ENCODE measurements around the gene ELMOD1. TPM values are rescaled to one million over a fixed set of nuclear protein-coding genes. Genes with fewer than 3 reads are reported as not detected.
A peak's percentile ranks its signal among the peaks of the same experiment; 100 is the strongest.
"Not testable (repeated sequence)": the region's sequence is repeated elsewhere in the genome, so short reads cannot be mapped to it uniquely, and the experiment has no call there.

Gene ELMOD1
- total and polyA plus RNA-seq, 2 donors: 0.05 to 0.34 TPM

- Histone ChIP-seq H3K4me3 (ENCODE audit: low read length in 2 of 2) (no peak overlapping the region), H3K36me3 (ENCODE audit: control insufficient read depth in 2 of 2, insufficient read depth in 2 of 2, low read length in 1 of 2) (no peaks in the 10 kb centered on the region), H3K27me3 (ENCODE audit: control insufficient read depth in 2 of 2, insufficient read depth in 1 of 2, low read length in 1 of 2) (no peaks in the 10 kb centered on the region), H3K4me1 (ENCODE audit: control insufficient read depth in 2 of 2, insufficient read depth in 2 of 2, low read length in 2 of 2) (peaks cover 8 to 16% of the 10 kb centered on the region in 2 donors), H3K9me3 (ENCODE audit: control insufficient read depth in 2 of 2, insufficient read depth in 1 of 2, low read length in 1 of 2) (no peaks in the 10 kb centered on the region), H3K27ac (ENCODE audit: low read depth in 1 of 2, low read length in 1 of 2) (no peak overlapping the region)
- 5% methylated on average over 2 of the region's 2 CpGs for WGBS
- peak in 5 of 9 donors; percentile 17 to 55 (median 25) for DNase-seq (ENCODE audit: low read depth in 6 of 9, low spot score in 9 of 9)
These were observed 27.2 kb upstream of the ELMOD1 start for GRCh38 chr11:107563702-107564101.

GRCh38 chr11:107564877-107565218 lies 26.1 kb upstream of the ELMOD1 start:
- no peaks in the 10 kb centered on the region for H3K36me3 ChIP-seq (ENCODE audit: control insufficient read depth in 2 of 2, insufficient read depth in 2 of 2, low read length in 1 of 2)
- 17% methylated on average over 6 of the region's 6 CpGs for WGBS
- no peaks in the 10 kb centered on the region for H3K9me3 ChIP-seq (ENCODE audit: control insufficient read depth in 2 of 2, insufficient read depth in 1 of 2, low read length in 1 of 2)
- H3K4me3 ChIP-seq (ENCODE audit: low read length in 2 of 2): peak overlapping the region; percentile 84 to 86
- peaks cover 8 to 16% of the 10 kb centered on the region in 2 donors for H3K4me1 ChIP-seq (ENCODE audit: control insufficient read depth in 2 of 2, insufficient read depth in 2 of 2, low read length in 2 of 2)
- no peak for DNase-seq (ENCODE audit: low read depth in 6 of 9, low spot score in 9 of 9)
- H3K27ac ChIP-seq (ENCODE audit: low read depth in 1 of 2, low read length in 1 of 2): peak overlapping the region; percentile 90 to 96
- peaks cover 0 to 2% of the 10 kb centered on the region in 2 donors for H3K27me3 ChIP-seq (ENCODE audit: control insufficient read depth in 2 of 2, insufficient read depth in 1 of 2, low read length in 1 of 2)

GRCh38 chr11:107565219-107565937 lies 25.6 kb upstream of the ELMOD1 start, which contains the start of gene ALKBH8:
TSS of gene ALKBH8 (minus strand) at chr11:107565735. CDS start at chr11:107560893, 4,842 bp downstream.
- Histone ChIP-seq H3K36me3 (ENCODE audit: control insufficient read depth in 2 of 2, insufficient read depth in 2 of 2, low read length in 1 of 2) (no peaks in the 10 kb centered on the region), H3K9me3 (ENCODE audit: control insufficient read depth in 2 of 2, insufficient read depth in 1 of 2, low read length in 1 of 2) (no peaks in the 10 kb centered on the region), H3K4me3 (ENCODE audit: low read length in 2 of 2) (peak within 1 kb of the TSS; percentile 84 to 86), H3K4me1 (ENCODE audit: control insufficient read depth in 2 of 2, insufficient read depth in 2 of 2, low read length in 2 of 2) (peaks cover 8 to 16% of the 10 kb centered on the region in 2 donors), H3K27me3 (ENCODE audit: control insufficient read depth in 2 of 2, insufficient read depth in 1 of 2, low read length in 1 of 2) (peaks cover 0 to 7% of the 10 kb centered on the region in 2 donors), H3K27ac (ENCODE audit: low read depth in 1 of 2, low read length in 1 of 2) (peak within 1 kb of the TSS; percentile 90 to 96)
- peak; percentile 47 to 86 (median 68) for DNase-seq (ENCODE audit: low read depth in 6 of 9, low spot score in 9 of 9)
- WGBS: under 1% methylated on average over 32 of the region's 32 CpGs

- H3K9me3 ChIP-seq (ENCODE audit: control insufficient read depth in 2 of 2, insufficient read depth in 1 of 2, low read length in 1 of 2); H3K36me3 ChIP-seq (ENCODE audit: control insufficient read depth in 2 of 2, insufficient read depth in 2 of 2, low read length in 1 of 2); DNase-seq (ENCODE audit: low read depth in 6 of 9, low spot score in 9 of 9); H3K27me3 ChIP-seq (ENCODE audit: control insufficient read depth in 2 of 2, insufficient read depth in 1 of 2, low read length in 1 of 2): not testable (repeated sequence)
- Histone ChIP-seq H3K4me3 (ENCODE audit: low read length in 2 of 2) (peak overlapping the region; percentile 84 to 86), H3K27ac (ENCODE audit: low read depth in 1 of 2, low read length in 1 of 2) (peak overlapping the region; percentile 90 to 96), H3K4me1 (ENCODE audit: control insufficient read depth in 2 of 2, insufficient read depth in 2 of 2, low read length in 2 of 2) (peaks cover 8 to 16% of the 10 kb centered on the region in 2 donors)
- 65% methylated on average over 9 of the region's 9 CpGs for WGBS
These were observed 24.9 kb upstream of the ELMOD1 start for GRCh38 chr11:107565955-107566501.

- no peak overlapping the region for H3K4me3 ChIP-seq (ENCODE audit: low read length in 2 of 2)
These were observed 24.4 kb upstream of the ELMOD1 start for GRCh38 chr11:107566569-107566968.

GRCh38 chr11:107567739-107568335 lies 23.1 kb upstream of the ELMOD1 start:
- no peaks in the 10 kb centered on the region for H3K36me3 ChIP-seq (ENCODE audit: control insufficient read depth in 2 of 2, insufficient read depth in 2 of 2, low read length in 1 of 2)
- no peak overlapping the region for H3K4me3 ChIP-seq (ENCODE audit: low read length in 2 of 2)
- no peak for DNase-seq (ENCODE audit: low read depth in 6 of 9, low spot score in 9 of 9)
- peaks cover 8 to 16% of the 10 kb centered on the region in 2 donors for H3K4me1 ChIP-seq (ENCODE audit: control insufficient read depth in 2 of 2, insufficient read depth in 2 of 2, low read length in 2 of 2)
- WGBS: 93% methylated on average over 5 of the region's 5 CpGs
- no peak overlapping the region for H3K27ac ChIP-seq (ENCODE audit: low read depth in 1 of 2, low read length in 1 of 2)
- peaks cover 0 to 13% of the 10 kb centered on the region in 2 donors for H3K27me3 ChIP-seq (ENCODE audit: control insufficient read depth in 2 of 2, insufficient read depth in 1 of 2, low read length in 1 of 2)
- H3K9me3 ChIP-seq (ENCODE audit: control insufficient read depth in 2 of 2, insufficient read depth in 1 of 2, low read length in 1 of 2): no peaks in the 10 kb centered on the region

More at GRCh38 chr11:107566569-107566968, 24.4 kb upstream of the ELMOD1 start:
- no peak overlapping the region for H3K27ac ChIP-seq (ENCODE audit: low read depth in 1 of 2, low read length in 1 of 2)
- H3K36me3 ChIP-seq (ENCODE audit: control insufficient read depth in 2 of 2, insufficient read depth in 2 of 2, low read length in 1 of 2): no peaks in the 10 kb centered on the region
- peaks cover 8 to 16% of the 10 kb centered on the region in 2 donors for H3K4me1 ChIP-seq (ENCODE audit: control insufficient read depth in 2 of 2, insufficient read depth in 2 of 2, low read length in 2 of 2)
- DNase-seq (ENCODE audit: low read depth in 6 of 9, low spot score in 9 of 9): no peak
- H3K27me3 ChIP-seq (ENCODE audit: control insufficient read depth in 2 of 2, insufficient read depth in 1 of 2, low read length in 1 of 2): peaks cover 0 to 11% of the 10 kb centered on the region in 2 donors
- H3K9me3 ChIP-seq (ENCODE audit: control insufficient read depth in 2 of 2, insufficient read depth in 1 of 2, low read length in 1 of 2): no peaks in the 10 kb centered on the region
- WGBS: 96% methylated on average over 2 of the region's 2 CpGs

GRCh38 chr11:107570015-107570414 lies 20.9 kb upstream of the ELMOD1 start:
- Histone ChIP-seq H3K36me3 (ENCODE audit: control insufficient read depth in 2 of 2, insufficient read depth in 2 of 2, low read length in 1 of 2) (no peaks in the 10 kb centered on the region), H3K27ac (ENCODE audit: low read depth in 1 of 2, low read length in 1 of 2) (no peak overlapping the region), H3K9me3 (ENCODE audit: control insufficient read depth in 2 of 2, insufficient read depth in 1 of 2, low read length in 1 of 2) (no peaks in the 10 kb centered on the region), H3K4me1 (ENCODE audit: control insufficient read depth in 2 of 2, insufficient read depth in 2 of 2, low read length in 2 of 2) (peaks cover 7% of the 10 kb centered on the region in 2 donors), H3K4me3 (ENCODE audit: low read length in 2 of 2) (no peak overlapping the region), H3K27me3 (ENCODE audit: control insufficient read depth in 2 of 2, insufficient read depth in 1 of 2, low read length in 1 of 2) (peaks cover 0 to 13% of the 10 kb centered on the region in 2 donors)
- 94% methylated on average over 12 of the region's 12 CpGs for WGBS
- no peak for DNase-seq (ENCODE audit: low read depth in 6 of 9, low spot score in 9 of 9)

GRCh38 chr11:107573438-107573837 lies 17.5 kb upstream of the ELMOD1 start:
- 90% methylated on average over 1 of the region's 1 CpG for WGBS
- DNase-seq (ENCODE audit: low read depth in 6 of 9, low spot score in 9 of 9): no peak

More at GRCh38 chr11:107573438-107573837, 17.5 kb upstream of the ELMOD1 start:
- H3K36me3 ChIP-seq (ENCODE audit: control insufficient read depth in 2 of 2, insufficient read depth in 2 of 2, low read length in 1 of 2): no peaks in the 10 kb centered on the region
- H3K9me3 ChIP-seq (ENCODE audit: control insufficient read depth in 2 of 2, insufficient read depth in 1 of 2, low read length in 1 of 2): no peaks in the 10 kb centered on the region
- H3K27ac ChIP-seq (ENCODE audit: low read depth in 1 of 2, low read length in 1 of 2): no peak overlapping the region
- peaks cover 0 to 13% of the 10 kb centered on the region in 2 donors for H3K27me3 ChIP-seq (ENCODE audit: control insufficient read depth in 2 of 2, insufficient read depth in 1 of 2, low read length in 1 of 2)
- H3K4me1 ChIP-seq (ENCODE audit: control insufficient read depth in 2 of 2, insufficient read depth in 2 of 2, low read length in 2 of 2): no peaks in the 10 kb centered on the region
- no peak overlapping the region for H3K4me3 ChIP-seq (ENCODE audit: low read length in 2 of 2)

Measured in thymus (tissue), 11 donors.